ENCODE measurements around the gene WAC.

The WAC gene

DNA sequence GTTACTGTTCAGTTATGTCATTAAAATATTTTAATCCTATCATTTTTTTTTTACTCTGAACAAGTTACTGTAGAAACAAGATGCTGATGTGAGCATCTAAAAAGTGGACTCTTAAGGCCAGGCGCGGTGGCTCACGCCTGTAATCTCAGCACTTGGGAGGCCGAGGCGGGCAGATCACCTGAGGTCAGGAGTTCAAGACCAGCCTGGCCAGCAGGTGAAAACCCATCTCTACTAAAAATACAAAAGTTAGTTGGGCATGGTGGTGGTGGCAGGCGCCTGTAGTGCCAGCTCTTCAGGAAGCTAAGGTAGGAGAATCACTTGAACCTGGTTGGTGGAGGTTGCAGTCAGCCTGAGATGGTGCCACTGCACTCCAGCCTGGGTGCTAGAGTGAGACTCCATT is 2.9 kb downstream of the WAC start:
- H3K4me3 ChIP-seq (ENCODE audit: low read length), result peak overlapping the region; percentile 99; the same call in 1 of the 2 replicates
- H3K9ac ChIP-seq (ENCODE audit: low read depth, low read length), result no peak overlapping the region; the same call in 1 of the 2 replicates
- H3K9me3 ChIP-seq (ENCODE audit: insufficient read depth, low read depth, low read length), result no peaks in the 10 kb centered on the region
- H3K27ac ChIP-seq (ENCODE audit: low read length), result no peak overlapping the region
- H3K27me3 ChIP-seq (ENCODE audit: insufficient read depth, low read length), result no peaks in the 10 kb centered on the region
- peaks cover 12% of the 10 kb centered on the region; the same call in 1 of the 2 replicates for H3K4me1 ChIP-seq (ENCODE audit: insufficient read depth, low read length)
- peaks cover 68% of the 10 kb centered on the region for H3K36me3 ChIP-seq (ENCODE audit: insufficient read depth, low read depth, low read length)

DNA sequence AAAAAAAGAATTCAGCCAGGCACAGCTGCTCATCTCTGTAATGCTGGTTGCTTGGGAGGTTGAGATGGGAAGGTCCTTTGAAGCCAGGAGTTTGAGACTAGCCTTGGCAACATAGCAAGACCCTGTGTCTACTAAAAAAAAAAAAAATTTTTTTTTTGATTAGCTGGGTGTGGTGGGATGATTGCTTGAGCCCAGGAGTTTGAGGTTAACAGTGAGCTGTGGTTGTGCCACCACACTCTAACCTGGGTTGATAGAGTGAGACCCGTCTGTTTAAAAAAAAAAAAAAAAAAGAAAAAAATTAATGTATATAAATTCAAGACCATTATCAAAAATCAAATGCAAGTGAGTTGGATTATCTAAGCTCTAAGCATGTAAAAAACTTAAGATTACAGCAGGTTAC is 5.7 kb downstream of the WAC start:
- H3K9me3 ChIP-seq (ENCODE audit: insufficient read depth, low read depth, low read length), result no peaks in the 10 kb centered on the region
- peaks cover 96% of the 10 kb centered on the region for H3K36me3 ChIP-seq (ENCODE audit: insufficient read depth, low read depth, low read length)
- no peak overlapping the region for H3K9ac ChIP-seq (ENCODE audit: low read depth, low read length)
- no peak overlapping the region for H3K27ac ChIP-seq (ENCODE audit: low read length)
- no peak overlapping the region for H3K4me3 ChIP-seq (ENCODE audit: low read length)
- H3K4me1 ChIP-seq (ENCODE audit: insufficient read depth, low read length), result peaks cover 7% of the 10 kb centered on the region; the same call in 1 of the 2 replicates
- no peaks in the 10 kb centered on the region for H3K27me3 ChIP-seq (ENCODE audit: insufficient read depth, low read length)

DNA sequence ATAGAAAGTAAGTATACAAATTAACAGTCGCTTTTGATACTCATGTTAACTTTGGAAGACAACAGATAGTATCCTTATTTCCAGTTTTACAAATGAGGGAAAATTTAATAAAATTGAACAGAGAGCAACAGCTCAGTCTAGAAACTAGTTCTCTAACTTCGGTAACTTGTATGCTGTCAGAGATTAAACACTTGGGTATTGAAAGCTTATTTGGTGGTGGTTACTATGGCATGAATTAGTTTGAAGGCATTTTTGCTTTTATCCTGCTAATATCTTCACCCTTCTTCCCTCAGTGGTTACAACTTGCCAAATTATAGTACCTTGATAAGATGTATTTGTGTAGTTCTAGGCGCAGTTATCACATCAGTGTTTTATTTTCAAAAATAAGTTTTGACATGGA is 7.2 kb downstream of the WAC start:
- no peaks in the 10 kb centered on the region for H3K9me3 ChIP-seq (ENCODE audit: insufficient read depth, low read depth, low read length)
- H3K4me1 ChIP-seq (ENCODE audit: insufficient read depth, low read length), result peaks cover under 1% of the 10 kb centered on the region; the same call in 1 of the 2 replicates

DNA sequence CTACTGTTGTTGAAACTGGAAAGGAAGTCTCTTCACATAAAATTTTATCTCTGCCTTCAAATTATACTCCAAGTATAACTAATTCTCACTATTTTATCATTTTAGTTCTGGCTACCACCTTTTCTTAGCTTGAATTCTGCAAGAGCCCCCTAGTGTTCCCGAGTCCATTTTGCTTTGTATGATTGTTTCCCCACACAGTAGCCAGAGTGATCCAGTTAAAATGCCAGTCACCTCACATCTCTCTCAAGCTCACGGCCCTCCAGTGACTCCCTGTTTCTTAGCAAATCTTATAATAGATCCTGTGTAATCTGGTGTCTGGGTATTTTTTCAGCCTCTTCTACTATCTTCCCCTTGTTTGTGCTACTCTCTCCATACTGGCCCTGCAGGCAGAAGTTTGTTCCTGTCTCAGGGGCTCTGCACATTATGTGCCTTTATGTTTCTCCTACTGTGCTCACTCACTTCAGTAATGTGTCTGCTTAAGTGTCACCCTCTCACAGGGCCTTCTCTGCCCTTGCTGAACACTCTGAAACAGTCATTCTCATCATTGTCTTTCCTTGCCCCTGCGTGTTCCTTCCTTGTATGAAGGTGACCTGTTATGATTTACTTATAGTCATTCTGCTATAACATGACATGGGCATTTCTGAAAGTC is 8.9 kb downstream of the WAC start:
- H3K9me3 ChIP-seq (ENCODE audit: insufficient read depth, low read depth, low read length), result no peaks in the 10 kb centered on the region
- H3K4me3 ChIP-seq (ENCODE audit: low read length), result no peak overlapping the region
- no peaks in the 10 kb centered on the region for H3K27me3 ChIP-seq (ENCODE audit: insufficient read depth, low read length)
- no peak overlapping the region for H3K27ac ChIP-seq (ENCODE audit: low read length)
- no peaks in the 10 kb centered on the region for H3K4me1 ChIP-seq (ENCODE audit: insufficient read depth, low read length)
- H3K9ac ChIP-seq (ENCODE audit: low read depth, low read length), result no peak overlapping the region
- H3K36me3 ChIP-seq (ENCODE audit: insufficient read depth, low read depth, low read length), result peaks cover 100% of the 10 kb centered on the region

More for the DNA sequence above, 7.2 kb downstream of the WAC start:
- Histone ChIP-seq H3K9ac (ENCODE audit: low read depth, low read length) (no peak overlapping the region), H3K36me3 (ENCODE audit: insufficient read depth, low read depth, low read length) (peaks cover 100% of the 10 kb centered on the region), H3K27me3 (ENCODE audit: insufficient read depth, low read length) (no peaks in the 10 kb centered on the region), H3K27ac (ENCODE audit: low read length) (no peak overlapping the region), H3K4me3 (ENCODE audit: low read length) (no peak overlapping the region)

DNA sequence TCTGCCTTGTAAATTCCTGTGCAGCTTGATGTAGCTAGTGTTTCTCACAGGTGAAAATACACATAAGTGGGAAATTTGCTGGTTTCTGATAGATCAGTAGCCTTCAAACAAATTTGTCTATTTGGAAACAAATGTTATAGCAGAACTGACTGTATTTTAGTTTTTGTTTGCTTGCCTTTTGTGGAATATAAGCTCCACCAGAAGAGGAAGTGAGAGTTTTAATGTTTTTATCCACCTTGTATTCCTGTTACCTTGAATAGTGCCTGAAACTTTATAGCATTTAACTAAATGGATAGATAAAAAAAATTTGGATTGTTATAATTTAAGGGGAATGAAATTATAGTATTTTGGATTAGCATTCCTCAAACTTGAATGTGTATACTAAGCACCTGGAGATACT is 9.8 kb downstream of the WAC start:
- Histone ChIP-seq H3K4me3 (ENCODE audit: low read length) (no peak overlapping the region), H3K9ac (ENCODE audit: low read depth, low read length) (no peak overlapping the region), H3K36me3 (ENCODE audit: insufficient read depth, low read depth, low read length) (peaks cover 99% of the 10 kb centered on the region), H3K4me1 (ENCODE audit: insufficient read depth, low read length) (no peaks in the 10 kb centered on the region), H3K27me3 (ENCODE audit: insufficient read depth, low read length) (no peaks in the 10 kb centered on the region), H3K9me3 (ENCODE audit: insufficient read depth, low read depth, low read length) (no peaks in the 10 kb centered on the region), H3K27ac (ENCODE audit: low read length) (no peak overlapping the region)

DNA sequence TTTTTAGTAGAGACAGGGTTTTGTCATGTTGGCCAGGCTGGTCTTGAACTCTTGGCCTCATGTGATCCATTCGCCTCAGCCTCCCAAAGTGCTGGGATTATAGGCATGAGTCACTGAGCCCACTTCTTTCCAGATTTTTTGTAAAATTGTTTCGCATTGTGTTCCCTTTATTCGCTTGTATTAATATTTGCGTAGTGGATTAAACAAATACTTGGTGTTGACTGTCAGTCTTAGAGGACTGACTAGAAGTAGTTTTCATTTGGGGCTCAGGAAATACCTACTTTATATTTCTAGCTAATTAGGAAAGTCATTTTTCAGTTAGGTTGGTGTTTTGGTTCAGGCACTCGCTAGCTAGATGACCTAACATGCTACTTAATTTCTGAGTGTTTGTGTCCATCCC is 11.1 kb downstream of the WAC start:
- H3K36me3 ChIP-seq (ENCODE audit: insufficient read depth, low read depth, low read length), result peaks cover 99% of the 10 kb centered on the region
- no peak overlapping the region for H3K9ac ChIP-seq (ENCODE audit: low read depth, low read length)
- no peaks in the 10 kb centered on the region for H3K27me3 ChIP-seq (ENCODE audit: insufficient read depth, low read length)
- H3K9me3 ChIP-seq (ENCODE audit: insufficient read depth, low read depth, low read length), result no peaks in the 10 kb centered on the region
- H3K4me3 ChIP-seq (ENCODE audit: low read length), result no peak overlapping the region
- no peak overlapping the region for H3K27ac ChIP-seq (ENCODE audit: low read length)
- no peaks in the 10 kb centered on the region for H3K4me1 ChIP-seq (ENCODE audit: insufficient read depth, low read length)

DNA sequence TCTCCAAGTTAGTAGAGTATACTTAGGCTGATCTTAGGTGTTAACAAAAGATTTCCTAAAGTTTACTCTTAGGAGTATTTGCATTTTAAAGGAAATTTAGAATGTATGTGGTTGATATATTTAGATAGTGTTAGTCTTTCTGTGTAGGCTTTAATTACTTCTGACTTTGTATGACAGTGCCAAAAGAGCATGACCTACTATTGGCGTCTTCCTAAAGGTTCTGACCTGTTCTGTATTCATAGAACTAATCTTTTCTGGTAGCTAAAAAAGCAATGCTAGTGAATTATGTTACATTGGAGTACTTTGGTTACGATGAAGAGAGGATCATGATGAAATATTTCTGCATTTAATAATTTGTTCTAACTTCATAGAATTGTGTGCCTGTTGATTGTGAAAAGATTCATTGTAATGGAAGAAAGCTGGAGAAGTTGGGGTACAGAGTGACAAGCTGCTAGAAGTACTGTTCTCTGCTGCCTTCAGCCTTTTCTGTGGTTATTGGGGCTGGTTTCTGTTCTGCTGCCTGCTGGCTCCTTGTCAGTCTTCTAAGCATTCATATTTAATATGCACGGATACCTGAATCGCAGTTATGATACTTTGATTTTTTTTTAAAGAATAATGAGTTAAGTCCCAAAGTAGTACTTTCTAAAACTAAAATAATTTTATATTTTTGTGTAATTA is 13.2 kb downstream of the WAC start:
- no peak overlapping the region for H3K4me3 ChIP-seq (ENCODE audit: low read length)
- H3K9me3 ChIP-seq (ENCODE audit: insufficient read depth, low read depth, low read length), result no peaks in the 10 kb centered on the region
- H3K4me1 ChIP-seq (ENCODE audit: insufficient read depth, low read length), result peaks cover 3% of the 10 kb centered on the region; the same call in 1 of the 2 replicates
- H3K36me3 ChIP-seq (ENCODE audit: insufficient read depth, low read depth, low read length), result peaks cover 99% of the 10 kb centered on the region
- H3K27me3 ChIP-seq (ENCODE audit: insufficient read depth, low read length), result no peaks in the 10 kb centered on the region
- H3K27ac ChIP-seq (ENCODE audit: low read length), result no peak overlapping the region
- H3K9ac ChIP-seq (ENCODE audit: low read depth, low read length), result no peak overlapping the region

DNA sequence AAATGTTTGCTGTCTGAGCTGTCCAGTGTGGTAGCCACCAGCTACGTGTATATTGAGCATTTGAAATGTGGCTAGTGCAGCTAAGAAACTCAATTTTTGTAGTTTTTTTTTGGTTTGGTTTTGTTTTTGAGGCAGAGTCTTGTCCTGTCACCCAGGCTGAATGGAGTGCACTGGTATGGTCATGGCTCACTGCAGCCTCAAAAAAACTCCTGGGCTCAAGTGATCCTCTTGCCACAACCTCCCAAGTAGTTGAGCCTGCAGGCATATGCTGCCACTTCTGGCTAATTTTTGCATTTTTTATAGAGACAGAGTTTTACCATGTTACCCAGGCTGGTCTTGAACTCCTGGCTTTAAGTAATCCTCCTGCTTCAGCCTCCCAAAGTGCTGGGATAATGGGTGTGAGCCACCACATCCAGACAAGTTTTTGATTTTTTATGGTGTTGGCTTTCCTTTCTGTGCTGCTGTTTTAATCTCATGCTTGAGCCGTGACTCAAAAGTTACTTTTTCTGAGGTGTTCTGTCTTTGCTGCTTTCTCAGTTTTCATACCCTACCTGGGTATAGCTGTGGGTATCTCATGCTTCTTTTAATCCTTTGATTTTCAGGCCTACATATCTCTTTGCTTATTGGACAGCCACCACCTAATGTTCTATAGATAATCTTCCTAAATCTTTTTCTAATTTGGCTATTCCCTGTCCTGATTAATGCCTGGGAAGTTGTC is 16.0 kb downstream of the WAC start:
- H3K9ac ChIP-seq (ENCODE audit: low read depth, low read length), result no peak overlapping the region
- H3K4me1 ChIP-seq (ENCODE audit: insufficient read depth, low read length), result peaks cover 6% of the 10 kb centered on the region; the same call in 1 of the 2 replicates
- peaks cover 98% of the 10 kb centered on the region for H3K36me3 ChIP-seq (ENCODE audit: insufficient read depth, low read depth, low read length)
- H3K4me3 ChIP-seq (ENCODE audit: low read length), result no peak overlapping the region
- no peaks in the 10 kb centered on the region for H3K27me3 ChIP-seq (ENCODE audit: insufficient read depth, low read length)
- H3K9me3 ChIP-seq (ENCODE audit: insufficient read depth, low read depth, low read length), result no peaks in the 10 kb centered on the region
- no peak overlapping the region for H3K27ac ChIP-seq (ENCODE audit: low read length)

DNA sequence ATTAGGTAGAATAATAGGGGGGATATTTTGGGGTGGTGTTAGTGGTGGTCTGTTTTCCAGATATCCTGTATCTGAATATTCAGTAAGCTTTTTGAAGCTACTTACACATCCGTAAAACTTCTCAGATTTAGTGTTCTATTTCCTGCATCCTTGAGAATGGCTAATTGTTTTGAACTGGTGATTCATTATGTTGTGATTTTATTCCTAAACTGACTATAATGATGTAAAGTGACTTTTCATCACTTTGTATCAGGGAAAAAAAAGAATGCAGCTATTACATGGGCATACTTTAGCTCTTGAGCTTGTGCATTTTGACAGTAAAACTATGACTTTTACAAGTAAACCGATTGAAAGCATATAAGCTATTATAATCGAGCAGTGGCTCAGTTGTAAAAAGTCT is 18.2 kb downstream of the WAC start:
- H3K9me3 ChIP-seq (ENCODE audit: insufficient read depth, low read depth, low read length), result no peaks in the 10 kb centered on the region
- H3K27ac ChIP-seq (ENCODE audit: low read length), result no peak overlapping the region
- H3K27me3 ChIP-seq (ENCODE audit: insufficient read depth, low read length), result no peaks in the 10 kb centered on the region
- peaks cover 98% of the 10 kb centered on the region for H3K36me3 ChIP-seq (ENCODE audit: insufficient read depth, low read depth, low read length)
- no peak overlapping the region for H3K4me3 ChIP-seq (ENCODE audit: low read length)
- no peak overlapping the region for H3K9ac ChIP-seq (ENCODE audit: low read depth, low read length)
- H3K4me1 ChIP-seq (ENCODE audit: insufficient read depth, low read length), result peaks cover 11% of the 10 kb centered on the region; the same call in 1 of the 2 replicates

DNA sequence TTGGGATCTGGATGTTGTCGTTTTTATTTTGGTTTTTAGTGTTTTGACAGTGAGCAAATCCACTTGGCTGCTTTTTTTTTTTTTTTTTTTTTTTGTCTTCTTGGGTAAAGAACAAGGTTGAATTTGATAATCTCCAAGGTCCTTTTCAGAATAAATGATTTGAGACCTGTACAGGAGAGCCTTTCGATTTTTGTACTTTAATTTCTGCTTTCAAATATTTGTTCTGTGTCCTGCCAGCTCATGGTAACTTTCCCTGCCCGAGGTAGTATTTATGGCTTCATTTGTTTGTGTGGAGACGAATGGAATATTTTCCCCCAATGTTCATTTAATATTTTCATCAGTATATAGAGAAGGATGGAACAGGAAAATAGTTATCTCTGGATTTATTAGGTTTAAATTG is 19.9 kb downstream of the WAC start:
- Histone ChIP-seq H3K27me3 (ENCODE audit: insufficient read depth, low read length) (no peaks in the 10 kb centered on the region), H3K9ac (ENCODE audit: low read depth, low read length) (no peak overlapping the region), H3K9me3 (ENCODE audit: insufficient read depth, low read depth, low read length) (no peaks in the 10 kb centered on the region), H3K27ac (ENCODE audit: low read length) (no peak overlapping the region), H3K36me3 (ENCODE audit: insufficient read depth, low read depth, low read length) (peaks cover 96% of the 10 kb centered on the region), H3K4me1 (ENCODE audit: insufficient read depth, low read length) (peaks cover 11% of the 10 kb centered on the region; the same call in 1 of the 2 replicates), H3K4me3 (ENCODE audit: low read length) (no peak overlapping the region)

DNA sequence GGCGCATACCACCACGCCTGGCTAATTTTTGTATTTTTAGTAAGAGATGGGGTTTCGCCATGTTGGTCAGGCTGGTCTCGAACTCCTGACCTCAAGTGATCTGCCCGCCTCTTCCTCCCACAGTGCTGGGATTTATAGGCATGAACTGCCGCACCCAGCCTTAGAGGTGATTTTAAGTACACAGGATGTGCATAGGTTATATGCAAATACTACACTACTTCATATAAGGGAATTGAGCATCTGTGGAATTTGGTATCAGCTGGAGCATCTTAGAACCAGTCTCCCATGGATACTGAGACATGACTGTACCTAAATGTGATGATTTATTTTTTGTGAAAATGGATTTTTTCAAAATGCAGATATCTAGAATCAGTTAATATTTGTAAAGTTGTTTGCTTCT is 21.1 kb downstream of the WAC start:
- Histone ChIP-seq H3K9ac (ENCODE audit: low read depth, low read length) (no peak overlapping the region), H3K4me3 (ENCODE audit: low read length) (no peak overlapping the region), H3K9me3 (ENCODE audit: insufficient read depth, low read depth, low read length) (no peaks in the 10 kb centered on the region), H3K27ac (ENCODE audit: low read length) (no peak overlapping the region), H3K27me3 (ENCODE audit: insufficient read depth, low read length) (no peaks in the 10 kb centered on the region), H3K36me3 (ENCODE audit: insufficient read depth, low read depth, low read length) (peaks cover 96% of the 10 kb centered on the region), H3K4me1 (ENCODE audit: insufficient read depth, low read length) (peaks cover 20% of the 10 kb centered on the region)
